Measurements from ENCODE around the gene MB21D2.
"Not testable (repeated sequence)": the region's sequence is repeated elsewhere in the genome, so short reads cannot be mapped to it uniquely, and the experiment has no call there.

MB21D2 gene

GRCh38 chr3:192861972-192862371 lies 55.7 kb downstream of the MB21D2 start:
- no peak for TF ChIP-seq CTCF (IDR thresholded peaks at IDR 0.05; ENCODE audit: extremely low read depth, missing control alignments)
- DNase-seq (ENCODE audit: low spot score), result no peak

GRCh38 chr3:192860454-192860853 lies 57.2 kb downstream of the MB21D2 start:
- DNase-seq (ENCODE audit: low spot score), result no peak
- no peak for TF ChIP-seq CTCF (IDR thresholded peaks at IDR 0.05; ENCODE audit: extremely low read depth, missing control alignments)

- no peak for TF ChIP-seq CTCF (IDR thresholded peaks at IDR 0.05; ENCODE audit: extremely low read depth, missing control alignments)
Observed at GRCh38 chr3:192858849-192859585, 58.6 kb downstream of the MB21D2 start.

GRCh38 chr3:192857260-192857661 lies 60.4 kb downstream of the MB21D2 start:
- DNase-seq (ENCODE audit: low spot score), result no peak
- TF ChIP-seq CTCF (IDR thresholded peaks at IDR 0.05; ENCODE audit: extremely low read depth, missing control alignments), result no peak

More at GRCh38 chr3:192858849-192859585, 58.6 kb downstream of the MB21D2 start:
- no peak for DNase-seq (ENCODE audit: low spot score)

GRCh38 chr3:192855434-192855833 lies 62.2 kb downstream of the MB21D2 start:
- no peak for DNase-seq (ENCODE audit: low spot score)
- no peak for TF ChIP-seq CTCF (IDR thresholded peaks at IDR 0.05; ENCODE audit: extremely low read depth, missing control alignments)

GRCh38 chr3:192851821-192852372 lies 65.8 kb downstream of the MB21D2 start:
- no peak for TF ChIP-seq CTCF (IDR thresholded peaks at IDR 0.05; ENCODE audit: extremely low read depth, missing control alignments)
- DNase-seq (ENCODE audit: low spot score), result no peak

GRCh38 chr3:192850451-192850981 lies 67.1 kb downstream of the MB21D2 start:
- peak; percentile 46 for DNase-seq (ENCODE audit: low spot score)
- TF ChIP-seq CTCF (IDR thresholded peaks at IDR 0.05; ENCODE audit: extremely low read depth, missing control alignments), result no peak

GRCh38 chr3:192849821-192850220 lies 67.8 kb downstream of the MB21D2 start:
- DNase-seq (ENCODE audit: low spot score), result not testable (repeated sequence)
